Mesendoderm (in vitro differentiated cells): Measurements from ENCODE around the gene ZSWIM3.
"Not testable (repeated sequence)": the region's sequence is repeated elsewhere in the genome, so short reads cannot be mapped to it uniquely, and the experiment has no call there.

Experiments
- DNase-seq: peaks from one replicate; pipeline ENCODE4 v3.0.0; 2013
- H2AK5ac ChIP-seq: 2 replicates; pipeline ENCODE4 v1.6.1; 2013; ENCODE audit warnings: low read length, inconsistent platforms
- H2BK120ac ChIP-seq: 2 replicates; pipeline ENCODE4 v1.6.1; 2013; ENCODE audit warnings: low read depth, mild to moderate bottlenecking, low read length, moderate library complexity, mixed read lengths
- H2BK15ac ChIP-seq: replicated peaks from 2 replicates; pipeline ENCODE4 v1.6.1; 2013; ENCODE audit warnings: low read depth, mild to moderate bottlenecking, moderate library complexity
- H2BK5ac ChIP-seq: 2 replicates; pipeline ENCODE4 v1.6.1; 2013; ENCODE audit warnings: low read length, inconsistent platforms
- H3K18ac ChIP-seq: 2 replicates; pipeline ENCODE4 v1.6.1; 2013; ENCODE audit warnings: mild to moderate bottlenecking, low read length, mixed read lengths
- H3K23ac ChIP-seq: one replicate; pipeline ENCODE4 v1.6.1; 2013; ENCODE audit warnings: low read length
- H3K27ac ChIP-seq: 2 replicates; pipeline ENCODE4 v1.5.1; 2013; ENCODE audit warnings: low read depth, mild to moderate bottlenecking, inconsistent platforms, low read length, moderate library complexity
- H3K27me3 ChIP-seq: 2 replicates; pipeline ENCODE4 v1.6.1; 2013; ENCODE audit warnings: low read length, control low read depth, mild to moderate bottlenecking, inconsistent platforms; ENCODE audit not compliant: insufficient read depth, poor library complexity
- H3K36me3 ChIP-seq: 2 replicates; pipeline ENCODE4 v1.6.1; 2013; ENCODE audit warnings: low read length, inconsistent platforms; ENCODE audit not compliant: control insufficient read depth, insufficient read depth
- H3K4ac ChIP-seq: one replicate; pipeline ENCODE4 v1.6.1; 2013; ENCODE audit warnings: low read depth, mild to moderate bottlenecking, low read length, moderate library complexity
- H3K4me1 ChIP-seq: 2 replicates; pipeline ENCODE4 v1.6.1; 2013; ENCODE audit warnings: low read depth, low read length, inconsistent platforms; ENCODE audit not compliant: control insufficient read depth
- H3K4me2 ChIP-seq: 2 replicates; pipeline ENCODE4 v1.6.1; 2013; ENCODE audit warnings: low read length
- H3K4me3 ChIP-seq: 2 replicates; pipeline ENCODE4 v1.5.1; 2013; ENCODE audit warnings: mild to moderate bottlenecking, low read length
- H3K56ac ChIP-seq: one replicate; pipeline ENCODE4 v1.6.1; 2013; ENCODE audit warnings: low read length
- H3K79me1 ChIP-seq: 2 replicates; pipeline ENCODE4 v1.6.1; 2013; ENCODE audit warnings: low read length, inconsistent platforms
- H3K79me2 ChIP-seq: 2 replicates; pipeline ENCODE4 v1.6.1; 2013; ENCODE audit warnings: mild to moderate bottlenecking, low read length; ENCODE audit not compliant: control insufficient read depth, insufficient read depth
- H3K9ac ChIP-seq: 2 replicates; pipeline ENCODE4 v1.6.1; 2013; ENCODE audit warnings: low read length, inconsistent platforms
- H4K5ac ChIP-seq: one replicate; pipeline ENCODE4 v1.6.1; 2013; ENCODE audit warnings: low read length
- H4K8ac ChIP-seq: one replicate; pipeline ENCODE4 v1.6.1; 2013; ENCODE audit warnings: low read depth, mild to moderate bottlenecking, control low read depth, low read length, moderate library complexity
- WGBS: extraction: QIAGEN DNeasy Blood & Tissue Kit; methylation state at CpG from one replicate; pipeline ENCODE4 v1.1.7; 2013; ENCODE audit warnings: low lambda C conversion rate, missing lambda C conversion rate; ENCODE audit not compliant: insufficient coverage; ENCODE audit errors: extremely low coverage; 5-methylcytosine and 5-hydroxymethylcytosine counted together

ZSWIM3 gene

DNA sequence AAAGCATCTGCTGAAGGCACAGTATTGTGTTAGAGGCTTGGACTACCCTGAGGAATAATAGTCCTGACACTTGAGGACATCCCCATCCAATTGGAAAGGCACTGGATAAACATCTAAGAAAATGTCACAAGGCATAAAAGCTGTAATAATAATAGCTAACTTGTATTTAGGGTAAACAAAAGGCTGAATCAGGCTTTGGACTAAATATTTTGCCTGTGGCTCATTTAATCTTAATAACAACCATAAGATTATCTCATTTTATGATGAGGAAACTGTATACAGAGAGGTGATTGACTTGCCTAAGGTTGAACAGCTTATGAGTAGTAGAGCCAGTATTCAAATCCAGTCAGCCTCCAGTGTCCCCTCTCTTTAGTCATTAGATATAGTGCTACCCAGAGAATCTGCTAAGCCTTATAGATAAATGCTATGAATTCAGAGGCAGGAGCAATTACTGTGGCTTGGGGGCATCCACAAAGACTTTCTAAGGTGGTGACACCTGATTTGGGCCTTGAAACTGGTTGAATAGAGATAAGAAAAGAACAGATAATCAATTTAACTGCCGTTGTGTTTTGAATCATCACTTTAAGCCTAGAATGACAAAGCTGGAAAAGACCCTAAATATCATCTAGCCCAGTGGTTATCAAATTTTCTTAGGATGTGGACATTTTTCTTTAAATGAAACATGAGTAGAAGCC lies 16.1 kb downstream of the ZSWIM3 start:
- Histone ChIP-seq H3K23ac (no peak overlapping the region), H3K27me3 (no peaks in the 10 kb centered on the region), H4K8ac (no peak overlapping the region), H2BK15ac (no peak overlapping the region), H3K4ac (no peak overlapping the region), H3K18ac (no peak overlapping the region), H3K56ac (no peak overlapping the region), H2BK120ac (no peak overlapping the region), H2AK5ac (no peak overlapping the region), H3K79me1 (no peaks in the 10 kb centered on the region), H3K4me3 (no peak overlapping the region), H3K36me3 (no peaks in the 10 kb centered on the region), H3K4me1 (no peaks in the 10 kb centered on the region), H4K5ac (no peak overlapping the region), H3K79me2 (no peaks in the 10 kb centered on the region), H3K27ac (no peak overlapping the region), H2BK5ac (no peak overlapping the region), H3K9ac (no peak overlapping the region), H3K4me2 (no peak overlapping the region)
- no peak for DNase-seq
- no CpG with 5 or more reads among the region's 1 CpG for WGBS

DNA sequence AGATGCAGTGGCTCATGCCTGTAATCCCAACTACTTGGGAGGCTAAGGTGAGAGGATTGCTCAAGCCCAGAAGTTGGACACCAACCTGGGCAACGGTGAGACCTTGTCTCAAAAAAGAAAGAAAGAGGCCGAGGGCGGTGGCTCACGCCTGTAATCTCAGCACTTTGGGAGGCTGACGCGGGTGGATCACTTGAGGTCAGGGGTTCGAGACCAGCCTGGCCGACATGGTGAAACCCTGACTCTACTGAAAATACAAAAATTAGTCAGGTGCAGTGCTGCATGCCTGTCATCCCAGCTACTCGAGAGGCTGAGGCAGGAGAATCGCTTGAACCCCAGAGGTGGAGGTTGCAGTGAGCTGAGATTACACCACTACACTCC lies 16.7 kb downstream of the ZSWIM3 start:
- H3K27me3 ChIP-seq, H3K27ac ChIP-seq, H4K5ac ChIP-seq, DNase-seq, H3K9ac ChIP-seq, H3K4ac ChIP-seq, H2BK5ac ChIP-seq, H2AK5ac ChIP-seq, H4K8ac ChIP-seq, H3K79me1 ChIP-seq, H3K4me1 ChIP-seq, H3K79me2 ChIP-seq, H2BK15ac ChIP-seq, H3K18ac ChIP-seq, H2BK120ac ChIP-seq, H3K36me3 ChIP-seq, H3K23ac ChIP-seq, H3K4me2 ChIP-seq, H3K56ac ChIP-seq, H3K4me3 ChIP-seq: not testable (repeated sequence)
- WGBS = no CpG with 5 or more reads among the region's 10 CpGs

DNA sequence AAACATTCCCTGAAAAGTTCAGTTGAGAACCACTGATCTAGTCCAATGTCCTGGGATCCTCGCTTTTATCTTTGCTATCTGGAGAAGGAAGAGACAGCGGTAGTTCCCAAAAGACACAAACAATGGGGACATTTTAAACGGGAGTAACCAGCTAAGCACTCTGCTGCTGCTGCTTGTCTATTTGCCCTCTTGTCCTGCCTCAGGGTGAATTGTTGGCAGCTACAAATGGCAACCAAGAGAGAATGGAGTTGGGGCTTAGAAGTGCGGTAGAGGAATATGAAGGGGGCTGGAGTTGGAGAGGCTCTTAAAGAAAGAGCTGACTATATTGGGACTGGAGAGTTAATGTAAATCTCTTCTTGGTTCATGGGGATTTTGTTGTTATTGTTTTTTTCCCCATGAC lies 17.2 kb downstream of the ZSWIM3 start:
- WGBS = no CpG with 5 or more reads among the region's 4 CpGs
- Histone ChIP-seq H3K27me3 (no peaks in the 10 kb centered on the region), H2BK15ac (no peak overlapping the region), H4K5ac (no peak overlapping the region), H2AK5ac (no peak overlapping the region), H2BK5ac (no peak overlapping the region), H3K79me1 (no peaks in the 10 kb centered on the region), H3K4me3 (no peak overlapping the region), H3K56ac (no peak overlapping the region), H3K18ac (no peak overlapping the region), H3K23ac (no peak overlapping the region), H2BK120ac (no peak overlapping the region), H3K27ac (no peak overlapping the region), H3K4me1 (no peaks in the 10 kb centered on the region), H3K79me2 (no peaks in the 10 kb centered on the region), H3K36me3 (no peaks in the 10 kb centered on the region), H4K8ac (no peak overlapping the region), H3K4me2 (no peak overlapping the region), H3K9ac (no peak overlapping the region), H3K4ac (no peak overlapping the region)
- peak; percentile 31 for DNase-seq

DNA sequence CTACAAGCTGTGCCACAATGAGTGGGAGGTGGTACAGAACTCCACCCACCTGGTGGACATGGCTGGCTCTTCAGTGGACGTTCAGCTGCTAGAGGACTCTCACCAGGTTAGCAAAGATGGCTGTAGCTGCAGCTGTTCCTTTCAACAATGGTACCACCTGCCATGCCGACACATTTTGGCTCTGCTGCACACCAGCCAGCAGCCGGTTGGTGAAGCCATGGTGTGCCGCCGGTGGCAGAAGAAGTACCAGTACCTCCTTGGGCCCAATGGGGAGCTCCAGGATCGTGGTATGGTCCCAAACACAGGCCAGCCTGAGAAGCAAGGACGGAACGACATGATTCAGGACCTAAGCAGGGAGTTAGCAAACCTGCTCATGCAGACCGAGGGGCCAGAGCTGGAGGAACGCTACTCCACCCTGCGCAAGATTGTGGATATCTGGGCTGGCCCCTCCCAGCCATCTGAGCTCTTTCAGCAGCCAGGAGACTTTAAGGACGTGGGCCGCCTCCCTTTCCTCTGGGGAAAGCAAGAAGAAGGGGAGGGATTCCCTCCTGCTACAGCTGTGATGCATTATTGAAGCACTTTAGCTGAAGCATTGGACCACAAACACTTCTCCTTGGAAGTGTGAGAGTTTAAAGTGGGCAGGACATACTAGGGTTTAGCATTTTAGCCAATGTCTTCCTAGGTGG lies 20.8 kb downstream of the ZSWIM3 start:
- no peak overlapping the region for H3K56ac ChIP-seq
- peaks cover 5% of the 10 kb centered on the region for H3K36me3 ChIP-seq
- H2BK120ac ChIP-seq = no peak overlapping the region
- H2BK5ac ChIP-seq = no peak overlapping the region
- H3K23ac ChIP-seq = no peak overlapping the region
- H4K5ac ChIP-seq = no peak overlapping the region
- no peak overlapping the region for H3K18ac ChIP-seq
- H3K4ac ChIP-seq = no peak overlapping the region
- H3K4me2 ChIP-seq = no peak overlapping the region
- no peak overlapping the region for H3K9ac ChIP-seq
- WGBS = no CpG with 5 or more reads among the region's 13 CpGs
- no peaks in the 10 kb centered on the region for H3K27me3 ChIP-seq
- H2BK15ac ChIP-seq = no peak overlapping the region
- H3K4me1 ChIP-seq = no peaks in the 10 kb centered on the region
- no peak overlapping the region for H3K4me3 ChIP-seq
- DNase-seq = no peak
- no peak overlapping the region for H4K8ac ChIP-seq
- peaks cover 2% of the 10 kb centered on the region for H3K79me1 ChIP-seq
- H2AK5ac ChIP-seq = no peak overlapping the region
- H3K27ac ChIP-seq = no peak overlapping the region
- H3K79me2 ChIP-seq = peaks cover 5% of the 10 kb centered on the region

DNA sequence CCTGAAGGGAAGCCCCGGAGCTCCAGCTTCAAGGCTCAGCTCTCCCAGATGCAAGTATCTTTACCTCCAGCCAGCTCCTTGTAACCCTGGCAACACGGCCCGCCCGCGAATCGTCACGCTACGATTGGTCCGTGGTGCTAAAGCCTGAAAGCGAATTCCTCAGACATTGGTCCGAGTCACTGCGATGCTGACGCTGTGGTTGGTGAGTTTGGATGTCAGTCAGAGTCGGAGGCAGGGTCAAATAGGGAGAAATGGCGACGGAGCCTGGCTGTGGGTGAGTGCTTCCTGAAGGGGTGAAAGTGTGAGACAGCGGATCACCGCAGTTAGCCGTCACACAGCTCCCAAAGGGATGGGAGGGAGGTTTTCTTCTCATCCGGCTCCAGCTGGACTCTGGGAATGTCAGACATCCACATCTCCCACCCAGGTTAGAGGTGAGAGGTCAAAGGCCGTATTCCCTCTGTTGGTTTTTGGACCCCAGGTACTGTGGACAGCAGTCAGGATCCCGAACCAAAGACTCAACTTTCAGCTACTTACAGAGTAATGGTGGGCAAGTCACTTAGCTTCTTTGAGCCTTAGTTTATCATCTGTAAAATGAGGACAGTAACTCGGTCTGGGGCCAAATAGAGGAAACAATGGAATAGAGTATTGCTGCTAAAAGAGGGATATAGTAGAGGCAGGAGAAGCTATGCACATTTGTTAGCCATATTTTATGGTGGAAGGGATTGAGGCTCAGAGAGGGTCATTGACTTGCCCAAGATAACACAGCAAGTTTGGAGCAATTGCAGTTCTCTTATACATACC lies 23.8 kb downstream of the ZSWIM3 start, which contains the start of gene ZSWIM1:
Gene ZSWIM1 (plus strand): TSS at position 240 of the 801 bp plus-strand sequence. CDS start 1,366 bp downstream, outside the sequence.
- Histone ChIP-seq H2AK5ac (no peak within 1 kb of the TSS), H3K79me2 (peaks cover 5% of the 10 kb centered on the region), H2BK5ac (no peak within 1 kb of the TSS), H3K36me3 (peaks cover 7% of the 10 kb centered on the region), H3K4ac (no peak within 1 kb of the TSS), H2BK120ac (no peak within 1 kb of the TSS), H3K23ac (no peak within 1 kb of the TSS), H4K5ac (no peak within 1 kb of the TSS), H4K8ac (no peak within 1 kb of the TSS), H3K9ac (peak within 1 kb of the TSS; percentile 84), H3K27me3 (no peaks in the 10 kb centered on the region), H3K18ac (no peak within 1 kb of the TSS), H3K4me1 (no peaks in the 10 kb centered on the region), H3K4me3 (peak within 1 kb of the TSS; percentile 75), H2BK15ac (no peak within 1 kb of the TSS), H3K56ac (peak within 1 kb of the TSS; percentile 93), H3K27ac (no peak within 1 kb of the TSS), H3K4me2 (peak within 1 kb of the TSS; percentile 67), H3K79me1 (peaks cover 2% of the 10 kb centered on the region)
- peak; percentile 100 for DNase-seq
- WGBS = no CpG with 5 or more reads among the region's 23 CpGs
